ACHN (cell line): ENCODE results near the gene GIMD1.

Source experiments
- DNase-seq: peaks from one replicate; pipeline ENCODE4 v3.0.0-alpha.2; 2015
- in situ Hi-C: cut with HindIII; loops from 2 replicates; pipeline ENCODE4 v1.10.0; 2017; ENCODE audit warnings: low sequenced_read_pairs, low pct_ligation_motif_present, low pct_unique_long_range_greater_than_20kb

The GIMD1 gene

DNA sequence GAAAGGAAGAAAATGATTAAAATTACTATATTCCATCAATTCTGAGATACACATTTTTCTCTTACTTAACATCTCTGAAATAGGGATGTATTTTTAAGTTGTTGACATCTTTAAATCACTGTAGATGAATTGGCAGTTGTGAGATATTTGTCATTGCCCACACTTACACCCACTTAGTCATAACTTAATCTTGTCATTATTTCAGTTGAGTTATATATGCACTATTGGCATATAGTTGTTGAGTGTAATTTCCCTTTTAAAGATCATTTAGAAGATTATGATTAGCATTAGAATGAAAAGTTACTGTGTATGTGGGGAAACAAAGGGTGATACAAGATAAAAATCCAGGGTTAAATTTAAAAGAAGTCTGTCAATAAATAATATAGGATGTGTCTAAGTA, 50.1 kb downstream of the GIMD1 start:
- no peak for DNase-seq
- in situ Hi-C loops, result no loop called here

- in situ Hi-C loops, result no loop called here
- DNase-seq, result no peak
Measured at GRCh38 chr4:106317815-106318214, 50.8 kb downstream of the GIMD1 start.

GRCh38 chr4:106316773-106317409, 51.7 kb downstream of the GIMD1 start:
- in situ Hi-C loops, result no loop called here
- DNase-seq, result peak; percentile 16

GRCh38 chr4:106315968-106316772, 52.4 kb downstream of the GIMD1 start, which contains the start of the genes AIMP1 and TBCK:
Gene AIMP1, plus strand, starts transcription at chr4:106316550. Its CDS starts 8,460 bp downstream, at chr4:106325010.
Gene TBCK, minus strand, starts transcription at chr4:106316209. Its CDS starts 7,249 bp downstream, at chr4:106308960.
- DNase-seq, result peak; percentile 89
- in situ Hi-C loops, result no loop called here

DNA sequence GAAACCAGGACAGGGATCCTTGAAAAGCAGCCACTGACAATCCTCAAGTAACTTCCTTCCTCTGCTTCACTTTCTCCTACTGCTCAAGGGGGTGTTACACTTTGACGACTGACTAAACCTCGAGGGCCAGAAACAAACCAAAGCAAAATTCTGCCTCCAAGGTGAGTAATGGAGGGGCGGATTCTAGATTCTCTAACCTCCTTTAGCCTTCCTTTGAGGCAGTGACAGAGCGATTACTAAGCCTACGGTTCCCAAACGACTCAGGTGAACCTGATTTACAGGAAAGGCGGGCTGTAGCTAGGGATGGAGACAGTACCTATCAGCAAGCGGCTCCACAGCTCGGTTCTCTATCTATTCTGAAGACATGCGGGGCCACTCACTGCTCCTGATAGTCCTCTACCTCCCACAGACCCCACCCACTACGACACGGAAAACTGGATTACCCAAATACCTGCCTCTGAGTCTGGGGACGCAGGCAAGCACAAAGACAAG, 53.1 kb downstream of the GIMD1 start:
- in situ Hi-C loops, result no loop called here
- DNase-seq, result peak; percentile 68

GRCh38 chr4:106314960-106315359, 53.6 kb downstream of the GIMD1 start:
- in situ Hi-C loops, result no loop called here
- DNase-seq, result no peak

- peak; percentile 30 for DNase-seq
- in situ Hi-C loops, result no loop called here
Measured at GRCh38 chr4:106312997-106313522, 55.5 kb downstream of the GIMD1 start.

DNA sequence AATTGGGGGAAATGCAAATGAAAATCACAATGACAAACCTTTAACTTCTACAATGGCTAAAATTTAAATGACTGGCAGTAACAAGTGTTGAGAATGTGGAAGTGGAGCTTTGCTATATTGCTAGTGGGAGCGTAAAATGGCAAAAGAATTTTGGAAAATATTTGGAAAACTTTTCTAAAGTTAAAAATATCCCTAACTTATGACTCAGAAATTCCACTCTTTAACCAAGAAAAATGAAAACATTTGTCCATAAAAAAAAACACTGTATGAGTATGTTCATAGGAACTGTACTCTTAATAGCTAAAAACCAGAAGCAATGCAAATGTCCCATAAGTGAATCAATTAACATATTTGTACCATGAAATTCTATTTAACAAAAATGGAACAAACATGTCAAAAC, 56.2 kb downstream of the GIMD1 start:
- DNase-seq, result no peak
- in situ Hi-C loops, result no loop called here
